Measurements from ENCODE around the gene MPC2.

DNA sequence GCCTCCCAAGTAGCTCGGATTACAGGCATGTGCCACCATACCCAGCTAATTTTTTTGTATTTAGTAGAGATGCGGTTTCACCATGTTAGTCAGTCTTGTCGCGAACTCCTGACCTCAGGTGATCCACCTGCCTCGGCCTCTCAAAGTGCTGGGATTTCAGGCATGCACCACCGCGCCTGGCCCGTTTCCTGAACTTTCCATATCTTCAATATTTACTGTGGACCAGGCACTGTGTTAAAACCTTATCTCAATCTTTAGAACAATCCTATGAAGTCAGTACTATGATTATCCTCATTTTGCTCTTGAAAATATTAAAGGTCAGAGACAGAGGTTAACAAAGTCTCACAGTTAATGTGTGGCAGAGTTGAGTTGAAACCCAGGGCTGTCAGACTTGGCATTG, 21.3 kb downstream of the MPC2 start:
- TF ChIP-seq POLR2A (IDR thresholded peaks at IDR 0.05; ENCODE audit: low read length), result no peak
- TF ChIP-seq GATA1 (IDR thresholded peaks at IDR 0.05; ENCODE audit: low read depth, low read length), result no peak
